ENCODE measurements around the gene ATXN1.

The ATXN1 gene

GRCh38 chr6:16681260-16681873 lies 79.9 kb downstream of the ATXN1 start (continued):
- TF ChIP-seq ZNF510 (tag by site-specific recombination; IDR thresholded peaks at IDR 0.05; ENCODE audit: insufficient replicate concordance) (no peak), ZFP3 (tag by site-specific recombination; IDR thresholded peaks at IDR 0.05; ENCODE audit: low read depth) (no peak), ZNF202 (tag by site-specific recombination; IDR thresholded peaks at IDR 0.05; ENCODE audit: borderline replicate concordance) (no peak), MYNN (tag by site-specific recombination; IDR thresholded peaks at IDR 0.05; ENCODE audit: borderline replicate concordance) (0 out of 2 replicates have a peak, but pooled peaks have one; percentile 26), ZNF324 (tag by site-specific recombination; IDR thresholded peaks at IDR 0.05) (no peak; the same call in 1 of the 2 replicates), KLF10 (tag by site-specific recombination; IDR thresholded peaks at IDR 0.05) (peak; percentile 72), ZNF610 (tag by site-specific recombination; IDR thresholded peaks at IDR 0.05; ENCODE audit: borderline replicate concordance) (no peak), ZNF157 (tag by site-specific recombination; IDR thresholded peaks at IDR 0.05) (no peak), ZNF354C (tag by site-specific recombination; IDR thresholded peaks at IDR 0.05; ENCODE audit: borderline replicate concordance, low read depth) (no peak), KLF8 (tag by site-specific recombination; IDR thresholded peaks at IDR 0.05) (0 out of 2 replicates have a peak, but pooled peaks have one; percentile 50), ZSCAN30 (tag by site-specific recombination; IDR thresholded peaks at IDR 0.05) (0 out of 2 replicates have a peak, but pooled peaks have one; percentile 6), OSR2 (tag by site-specific recombination; IDR thresholded peaks at IDR 0.05) (peak; percentile 97), ZIC2 (tag by site-specific recombination; IDR thresholded peaks at IDR 0.05) (no peak), ZNF549 (tag by site-specific recombination; IDR thresholded peaks at IDR 0.05) (no peak), ZNF580 (tag by site-specific recombination; IDR thresholded peaks at IDR 0.05) (peak; percentile 58; the same call in 1 of the 2 replicates), ZBTB11 (tag by site-specific recombination; conservative IDR thresholded peaks at IDR 0.05; ENCODE audit: low read depth) (no peak), SP3 (tag by site-specific recombination; IDR thresholded peaks at IDR 0.05) (peak; percentile 21; the same call in 1 of the 2 replicates), GLI2 (tag by site-specific recombination; IDR thresholded peaks at IDR 0.05; ENCODE audit: borderline replicate concordance, low read depth) (peak; percentile 70), ZNF521 (tag by site-specific recombination; IDR thresholded peaks at IDR 0.05) (no peak), ZNF214 (tag by site-specific recombination; IDR thresholded peaks at IDR 0.05; ENCODE audit: borderline replicate concordance) (no peak), YY1 (tag by site-specific recombination; IDR thresholded peaks at IDR 0.05) (no peak), ZNF169 (tag by site-specific recombination; IDR thresholded peaks at IDR 0.05) (no peak), ZNF473 (tag by site-specific recombination; IDR thresholded peaks at IDR 0.05) (no peak), ZNF10 (tag by site-specific recombination; IDR thresholded peaks at IDR 0.05) (peak; percentile 79; the same call in 1 of the 2 replicates), ZNF37A (tag by site-specific recombination; IDR thresholded peaks at IDR 0.05) (no peak), ZXDB (tag by site-specific recombination; IDR thresholded peaks at IDR 0.05) (peak; percentile 60; the same call in 1 of the 2 replicates), ZNF785 (tag by site-specific recombination; IDR thresholded peaks at IDR 0.05) (no peak), ZNF585B (tag by site-specific recombination; IDR thresholded peaks at IDR 0.05) (no peak), ZSCAN18 (tag by site-specific recombination; IDR thresholded peaks at IDR 0.05) (no peak), ZNF223 (tag by site-specific recombination; IDR thresholded peaks at IDR 0.05) (no peak), SALL2 (tag by site-specific recombination; IDR thresholded peaks at IDR 0.05; ENCODE audit: borderline replicate concordance) (no peak), ZNF146 (tag by site-specific recombination; IDR thresholded peaks at IDR 0.05) (no peak)
- TF ChIP-seq, protein P1, sequence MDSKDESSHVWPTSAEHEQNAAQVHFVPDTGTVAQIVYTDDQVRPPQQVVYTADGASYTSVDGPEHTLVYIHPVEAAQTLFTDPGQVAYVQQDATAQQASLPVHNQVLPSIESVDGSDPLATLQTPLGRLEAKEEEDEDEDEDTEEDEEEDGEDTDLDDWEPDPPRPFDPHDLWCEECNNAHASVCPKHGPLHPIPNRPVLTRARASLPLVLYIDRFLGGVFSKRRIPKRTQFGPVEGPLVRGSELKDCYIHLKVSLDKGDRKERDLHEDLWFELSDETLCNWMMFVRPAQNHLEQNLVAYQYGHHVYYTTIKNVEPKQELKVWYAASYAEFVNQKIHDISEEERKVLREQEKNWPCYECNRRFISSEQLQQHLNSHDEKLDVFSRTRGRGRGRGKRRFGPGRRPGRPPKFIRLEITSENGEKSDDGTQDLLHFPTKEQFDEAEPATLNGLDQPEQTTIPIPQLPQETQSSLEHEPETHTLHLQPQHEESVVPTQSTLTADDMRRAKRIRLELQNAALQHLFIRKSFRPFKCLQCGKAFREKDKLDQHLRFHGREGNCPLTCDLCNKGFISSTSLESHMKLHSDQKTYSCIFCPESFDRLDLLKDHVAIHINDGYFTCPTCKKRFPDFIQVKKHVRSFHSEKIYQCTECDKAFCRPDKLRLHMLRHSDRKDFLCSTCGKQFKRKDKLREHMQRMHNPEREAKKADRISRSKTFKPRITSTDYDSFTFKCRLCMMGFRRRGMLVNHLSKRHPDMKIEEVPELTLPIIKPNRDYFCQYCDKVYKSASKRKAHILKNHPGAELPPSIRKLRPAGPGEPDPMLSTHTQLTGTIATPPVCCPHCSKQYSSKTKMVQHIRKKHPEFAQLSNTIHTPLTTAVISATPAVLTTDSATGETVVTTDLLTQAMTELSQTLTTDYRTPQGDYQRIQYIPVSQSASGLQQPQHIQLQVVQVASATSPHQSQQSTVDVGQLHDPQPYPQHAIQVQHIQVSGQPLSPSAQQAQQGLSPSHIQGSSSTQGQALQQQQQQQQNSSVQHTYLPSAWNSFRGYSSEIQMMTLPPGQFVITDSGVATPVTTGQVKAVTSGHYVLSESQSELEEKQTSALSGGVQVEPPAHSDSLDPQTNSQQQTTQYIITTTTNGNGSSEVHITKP (tag by site-specific recombination; IDR thresholded peaks at IDR 0.05) = peak; percentile 39; the same call in 1 of the 2 replicates
